ENCODE measurements around the gene CBX5. TPM values are rescaled to one million over a fixed set of nuclear protein-coding genes. Genes with fewer than 3 reads are reported as not detected.

CBX5 gene
- total RNA-seq, 1 experiment from 2014 or later: 63.1 TPM

DNA sequence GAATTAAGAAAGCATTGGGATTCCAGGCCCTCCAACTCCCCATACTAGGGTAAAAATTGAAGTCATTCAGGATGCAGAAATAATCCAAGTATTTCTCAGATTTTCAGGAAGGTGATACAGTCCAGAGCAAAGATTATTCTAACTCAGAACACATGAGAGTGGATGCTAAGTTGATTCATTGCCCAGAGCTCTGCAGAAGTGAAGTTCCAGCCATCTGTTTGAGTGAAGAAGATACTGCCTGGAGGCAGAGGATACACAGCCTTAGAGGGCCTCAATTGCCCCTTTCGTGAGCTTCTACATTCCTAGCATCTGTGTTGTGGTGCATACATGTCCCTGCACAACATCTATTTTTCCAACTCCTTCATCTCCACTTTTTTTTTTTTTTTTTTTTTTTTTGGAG lies 54.3 kb downstream of the CBX5 start:
- DNase-seq (ENCODE audit: low read depth): no peak

DNA sequence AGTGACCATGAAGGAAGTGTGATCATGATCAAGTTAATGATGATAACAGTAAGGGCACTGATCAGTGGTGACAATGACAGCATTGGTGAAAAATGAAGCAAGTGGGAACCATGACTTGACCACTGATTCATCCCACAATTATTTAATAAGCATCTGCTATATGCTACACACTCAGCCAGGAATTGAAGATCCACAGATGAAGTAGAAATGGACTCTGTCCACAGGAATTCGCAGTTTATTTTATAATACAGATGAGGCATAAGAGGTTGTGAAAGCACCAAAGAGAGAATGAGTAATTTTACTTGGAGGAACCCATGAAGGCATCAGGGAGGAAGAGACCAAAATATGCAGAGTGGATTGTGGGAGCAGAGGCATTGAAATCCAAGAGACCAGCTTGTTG lies 57.3 kb downstream of the CBX5 start:
- peak; percentile 95 for DNase-seq (ENCODE audit: low read depth)

DNA sequence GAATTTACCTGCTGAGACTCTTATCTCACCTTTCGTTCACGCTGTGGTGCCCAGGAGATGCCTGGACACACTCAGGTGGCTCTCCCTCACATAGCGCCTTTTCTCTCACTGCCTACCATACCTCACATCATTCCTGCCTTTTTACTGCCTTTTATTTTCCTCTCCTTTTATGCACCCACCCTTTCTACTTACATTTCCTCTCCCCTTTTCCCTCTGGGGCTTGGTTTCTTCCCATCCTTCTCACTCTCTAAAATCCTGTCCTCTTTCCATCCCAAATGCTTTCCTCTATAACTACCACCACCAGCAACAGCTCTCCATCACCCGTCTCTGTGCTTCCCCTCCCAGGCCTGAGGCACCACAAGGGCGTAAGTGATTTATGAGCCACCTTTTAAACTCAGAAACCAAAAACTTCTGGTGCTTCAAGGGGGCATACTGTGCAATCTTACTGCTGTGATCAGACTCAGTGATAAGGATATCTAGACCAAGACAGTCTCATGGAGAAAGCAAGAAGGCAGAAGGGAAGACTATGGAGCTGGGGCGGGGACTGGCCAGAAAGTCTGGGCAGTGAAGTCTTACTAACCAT lies 58.4 kb downstream of the CBX5 start:
- DNase-seq (ENCODE audit: low read depth): peak; percentile 60

DNA sequence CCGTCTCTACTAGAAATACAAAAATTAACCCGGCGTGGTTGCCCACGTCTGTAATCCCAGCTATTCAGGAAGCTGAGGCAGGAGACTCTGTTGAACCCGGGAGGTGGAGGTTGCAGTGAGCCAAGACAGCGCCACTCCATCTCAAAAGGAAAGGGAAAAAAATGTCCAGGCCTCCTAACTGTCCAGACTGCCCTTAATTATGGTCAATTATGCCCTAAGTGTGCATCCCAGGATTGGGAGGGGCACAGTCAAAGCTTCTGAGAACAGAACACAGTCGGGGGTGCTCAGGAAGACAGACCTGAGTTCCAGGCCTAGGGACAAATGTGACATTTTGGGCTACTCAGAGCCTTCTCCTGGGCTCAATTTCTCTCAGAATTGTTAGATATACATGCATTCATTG lies 59.4 kb downstream of the CBX5 start:
- no peak for DNase-seq (ENCODE audit: low read depth)

DNA sequence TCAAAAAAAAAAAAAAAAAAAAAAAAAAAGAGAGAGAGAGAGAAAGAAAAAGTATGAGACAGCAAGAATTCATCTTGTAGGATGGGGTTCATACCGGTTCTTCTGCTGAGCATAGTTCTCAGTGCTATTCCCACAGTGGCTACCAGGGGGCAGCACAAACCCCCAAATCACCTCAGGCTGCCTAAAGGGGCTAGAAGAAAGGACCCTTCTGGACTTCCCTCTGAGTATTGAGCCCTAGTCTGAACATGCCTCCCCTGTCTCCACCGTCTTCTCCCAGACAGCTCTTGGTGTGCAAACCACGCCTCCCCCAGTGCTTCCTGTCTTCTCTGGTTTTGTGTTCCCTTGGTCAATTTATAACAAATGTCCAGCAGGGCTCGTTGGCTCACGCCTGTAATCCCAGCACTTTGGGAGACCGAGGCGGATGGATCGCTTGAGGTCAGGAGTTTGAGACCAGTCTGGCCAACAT lies 59.8 kb downstream of the CBX5 start:
- peak; percentile 74 for DNase-seq (ENCODE audit: low read depth)

DNA sequence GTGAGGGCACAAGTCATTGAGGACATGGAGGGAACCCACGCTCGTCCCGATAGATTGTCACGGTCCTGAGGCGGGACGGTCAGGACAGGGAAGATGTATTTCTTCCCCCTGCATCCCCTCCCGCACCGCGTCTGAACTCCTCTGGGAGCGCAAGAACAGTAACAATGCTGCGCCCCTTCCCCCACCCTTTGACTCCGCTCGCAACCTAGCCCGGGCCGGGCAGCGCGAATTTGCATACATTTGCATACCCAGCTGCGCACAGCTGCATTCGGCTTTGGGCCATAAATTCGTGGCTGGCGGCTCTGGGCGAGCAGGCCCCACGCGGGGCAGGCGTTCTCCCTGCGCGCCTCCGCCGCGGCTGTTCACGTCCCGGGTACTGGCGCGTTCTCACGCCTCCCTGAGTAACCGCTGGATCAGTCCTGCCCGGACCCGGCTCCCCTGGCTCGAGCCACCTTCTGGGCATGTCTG lies 62.1 kb downstream of the CBX5 start:
- peak; percentile 53 for DNase-seq (ENCODE audit: low read depth)

DNA sequence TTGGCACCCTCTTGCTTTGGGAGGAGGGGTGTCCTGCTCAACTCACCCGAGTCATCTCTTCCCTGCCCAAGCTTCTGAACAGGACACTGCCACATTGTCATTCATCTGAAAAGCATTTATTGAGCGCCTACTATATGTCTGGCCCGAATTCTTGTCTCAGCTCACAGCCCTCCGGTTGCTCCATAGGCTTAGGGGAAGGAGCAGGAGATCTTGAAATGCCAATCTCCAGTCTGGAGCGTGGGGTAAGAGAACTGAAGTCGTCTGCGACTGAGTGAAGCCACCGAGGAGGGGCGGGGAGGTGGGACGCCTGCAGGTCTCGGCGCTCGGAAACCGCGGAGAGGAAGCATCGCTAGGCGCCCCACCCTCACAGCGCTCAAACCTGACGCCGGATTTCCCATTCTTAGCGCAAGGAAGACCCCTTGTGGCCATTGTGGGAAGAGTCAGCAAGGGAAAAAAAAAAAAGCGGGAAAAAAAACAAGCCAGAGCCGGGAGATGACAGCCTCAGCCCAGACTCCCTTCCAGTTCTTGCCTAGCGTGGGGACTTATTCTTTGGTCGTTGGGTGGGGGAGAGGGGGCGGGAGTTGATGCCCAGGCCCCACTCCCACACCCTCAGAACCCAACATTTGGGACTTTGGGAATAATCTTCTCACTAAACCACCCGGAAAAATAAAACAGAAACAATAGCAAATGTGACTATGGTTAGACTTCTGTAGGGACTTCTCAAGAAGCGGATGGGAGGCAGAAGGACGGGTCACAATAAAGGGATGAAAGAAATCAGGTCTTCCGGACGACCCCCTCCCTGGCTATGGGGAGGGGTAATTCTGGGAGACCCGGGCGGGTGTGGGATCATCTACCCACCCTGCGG lies 62.9 kb downstream of the CBX5 start:
- DNase-seq (ENCODE audit: low read depth): peak; percentile 88

DNA sequence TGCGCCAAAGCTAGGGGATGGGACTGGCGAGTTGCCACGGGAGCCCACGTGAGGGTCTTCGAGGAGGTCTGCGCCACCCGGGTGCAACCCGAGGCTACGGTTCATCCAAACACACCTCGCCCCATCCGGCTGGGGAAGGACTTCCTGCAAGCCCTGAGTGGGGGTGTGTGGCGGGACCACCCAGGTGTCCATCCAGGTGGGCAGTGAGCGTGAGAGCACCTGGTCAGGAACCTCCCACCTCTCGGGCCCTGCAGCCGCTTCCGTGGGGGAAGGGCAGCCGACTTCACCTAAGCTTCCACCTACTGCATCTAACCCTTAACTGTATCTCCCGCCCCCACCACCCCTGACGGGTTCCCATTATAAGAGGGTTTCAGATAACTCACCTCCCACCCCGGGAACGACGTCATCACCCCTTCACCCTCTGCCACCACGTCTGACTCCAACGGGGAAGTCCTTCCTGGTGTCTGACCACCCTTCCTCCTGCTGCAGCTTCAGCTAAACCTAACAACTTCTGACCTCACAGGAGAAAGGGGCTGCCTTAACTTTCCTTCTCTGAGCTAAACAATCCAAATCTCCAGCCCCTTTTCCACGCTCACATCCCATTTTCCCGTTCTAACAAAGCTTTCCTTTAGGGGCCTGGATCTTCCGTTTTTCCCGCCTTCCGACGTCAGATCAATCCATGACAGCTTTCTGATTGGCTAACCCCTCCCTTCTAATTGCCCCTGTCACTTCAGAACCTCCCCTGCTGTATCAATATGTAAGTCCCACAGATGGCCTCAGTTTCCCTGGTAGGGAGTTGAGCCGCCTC lies 63.7 kb downstream of the CBX5 start:
- DNase-seq (ENCODE audit: low read depth): peak; percentile 48

DNA sequence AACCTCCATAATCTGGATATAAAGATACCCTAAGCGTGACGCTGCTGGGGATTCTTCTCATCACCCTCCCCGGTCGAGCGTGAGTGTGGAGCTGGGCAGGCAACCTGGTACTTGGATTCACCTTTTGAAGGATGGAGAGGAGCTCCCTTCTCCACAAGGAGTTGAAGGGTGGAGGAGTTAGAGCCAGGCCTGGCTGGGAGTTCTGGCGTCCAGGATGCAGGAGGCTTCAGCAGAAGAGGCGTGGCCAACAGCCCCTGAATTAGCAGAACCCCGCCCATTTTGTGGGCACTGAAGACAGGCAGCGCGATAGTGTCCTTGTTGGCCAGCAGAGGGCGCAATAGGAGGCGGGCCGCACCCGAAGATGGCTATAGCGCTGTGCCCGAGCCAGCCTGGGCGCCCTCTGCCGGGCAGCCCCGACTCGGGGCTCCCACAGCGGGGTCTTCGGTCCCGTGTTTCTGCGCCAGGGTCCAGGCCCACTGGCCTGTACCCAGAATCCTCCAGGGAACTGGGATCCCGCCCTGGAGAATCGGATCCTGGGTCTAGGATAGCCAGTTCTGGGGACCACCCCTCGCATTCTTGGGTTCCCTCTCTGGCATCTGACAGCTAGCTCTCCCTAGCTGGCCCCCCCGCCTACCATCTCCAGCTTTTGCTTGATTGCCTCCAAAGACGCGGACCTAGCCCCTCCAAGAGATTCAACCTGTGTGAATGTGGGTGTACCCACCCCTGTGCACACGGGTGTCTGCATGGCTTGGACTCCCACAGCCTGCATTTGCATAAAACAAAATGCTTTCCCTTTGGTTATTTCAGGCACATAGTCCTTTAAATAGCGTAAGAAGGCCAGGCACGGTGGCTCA lies 65.1 kb downstream of the CBX5 start:
- DNase-seq (ENCODE audit: low read depth): peak; percentile 89

DNA sequence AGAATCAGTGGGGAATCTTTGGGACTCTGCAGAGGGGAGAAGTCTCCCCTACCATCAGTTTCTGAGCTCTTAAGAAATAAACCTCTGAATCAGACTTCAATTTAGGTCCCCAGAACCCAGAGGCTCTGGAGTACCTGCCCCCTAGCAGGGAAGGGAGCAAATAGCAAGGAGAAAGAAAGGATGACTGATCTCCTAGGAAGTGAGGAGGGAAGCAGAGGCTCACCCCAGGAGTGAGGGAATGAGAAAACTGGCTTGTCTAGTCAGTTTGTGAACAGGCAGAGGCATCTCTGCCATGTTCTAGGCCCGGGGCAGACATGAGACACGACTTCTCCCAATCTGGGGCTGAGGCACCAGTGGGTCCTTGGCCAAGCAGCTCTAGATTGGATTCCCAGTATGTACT lies 66.8 kb downstream of the CBX5 start:
- peak; percentile 29 for DNase-seq (ENCODE audit: low read depth)

DNA sequence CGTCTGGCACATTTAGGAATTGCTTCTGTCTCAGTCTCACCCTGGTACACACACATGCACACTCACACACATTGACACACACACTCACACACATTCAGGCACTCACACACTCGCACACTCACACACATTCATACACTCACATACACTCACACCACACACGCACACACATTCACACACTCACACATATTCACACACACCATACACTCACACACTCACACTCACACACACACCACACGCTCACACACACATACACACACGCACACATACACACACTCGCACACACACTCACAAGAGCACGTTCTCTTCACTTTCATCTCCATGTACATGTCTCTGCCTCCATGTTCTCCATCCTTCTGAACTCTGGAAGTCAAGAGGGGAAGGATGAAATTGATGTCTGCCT lies 68.0 kb downstream of the CBX5 start:
- DNase-seq (ENCODE audit: low read depth): no peak

DNA sequence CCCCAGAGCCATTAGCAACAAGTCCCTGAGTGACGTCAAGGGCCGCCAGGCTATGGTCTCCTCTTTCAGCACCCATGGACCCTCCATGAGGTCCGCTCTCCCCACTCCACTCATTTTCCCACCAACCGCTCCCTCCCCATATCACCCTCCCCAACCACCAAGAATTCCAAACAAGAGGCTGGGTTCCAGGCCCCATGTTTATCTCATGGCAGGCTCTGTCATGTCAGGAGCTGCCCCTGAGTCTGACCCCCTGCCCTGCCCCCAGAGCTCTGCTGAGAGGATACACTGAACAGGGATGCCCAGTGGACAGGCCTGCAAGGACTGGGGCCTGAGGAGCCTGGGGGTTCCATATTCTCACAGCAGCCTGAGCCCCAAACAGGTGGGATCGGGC lies 69.5 kb downstream of the CBX5 start:
- no peak for DNase-seq (ENCODE audit: low read depth)

DNA sequence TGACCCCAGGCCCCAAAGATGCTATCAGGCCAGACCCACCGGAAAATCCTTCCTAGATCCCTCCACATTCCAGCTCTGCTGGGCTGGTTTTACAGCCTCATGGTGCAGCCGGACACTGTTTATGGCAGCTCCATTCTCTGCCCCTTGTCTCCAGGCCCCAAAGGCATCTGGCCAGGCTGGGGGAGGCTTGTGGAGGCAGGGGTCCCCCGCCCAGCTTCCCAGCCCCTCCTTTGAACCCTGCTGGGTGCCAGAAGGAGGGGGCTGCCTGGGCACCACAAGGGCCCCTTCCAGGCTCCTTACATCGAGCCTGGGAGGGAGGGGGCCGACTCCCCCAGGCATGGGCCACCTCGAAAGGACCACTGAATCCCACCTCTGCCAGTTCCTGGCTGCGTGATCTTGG lies 71.3 kb downstream of the CBX5 start:
- DNase-seq (ENCODE audit: low read depth): no peak

DNA sequence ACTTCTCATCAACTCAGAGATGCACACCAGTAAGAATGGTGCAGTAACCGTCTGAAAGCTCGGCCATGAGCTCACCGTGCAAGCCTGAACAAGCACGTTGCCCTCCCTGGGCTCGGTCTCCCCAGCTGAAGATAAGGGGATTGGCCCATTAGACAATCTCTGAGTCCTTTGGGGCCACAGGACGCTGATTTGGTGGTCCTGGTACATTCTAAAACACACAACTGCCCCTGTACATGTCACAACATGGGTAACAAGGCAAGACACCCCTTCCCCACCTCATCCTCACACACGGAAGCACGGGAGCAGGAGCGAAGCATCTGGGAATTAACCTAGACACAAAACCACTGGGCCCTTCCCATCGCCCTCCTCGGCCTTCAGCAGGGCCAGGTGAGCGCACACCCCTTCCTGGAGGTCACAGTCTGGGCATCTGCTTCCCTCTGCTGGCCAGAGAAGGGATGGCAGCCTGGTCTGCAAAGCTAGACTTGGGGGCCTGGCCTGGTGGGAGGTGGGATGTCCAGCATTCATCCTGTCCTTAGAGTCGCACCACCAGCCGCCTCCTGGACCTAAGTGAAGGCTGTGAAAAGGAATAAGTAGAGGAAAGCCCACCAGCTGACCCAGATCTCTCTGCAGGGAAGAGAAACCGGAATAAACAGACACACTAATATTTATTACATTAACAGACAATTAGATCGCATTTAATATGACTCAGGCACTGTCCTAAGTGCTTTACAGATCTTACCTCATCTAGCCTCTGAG lies 72.2 kb downstream of the CBX5 start:
- DNase-seq (ENCODE audit: low read depth): peak; percentile 67

DNA sequence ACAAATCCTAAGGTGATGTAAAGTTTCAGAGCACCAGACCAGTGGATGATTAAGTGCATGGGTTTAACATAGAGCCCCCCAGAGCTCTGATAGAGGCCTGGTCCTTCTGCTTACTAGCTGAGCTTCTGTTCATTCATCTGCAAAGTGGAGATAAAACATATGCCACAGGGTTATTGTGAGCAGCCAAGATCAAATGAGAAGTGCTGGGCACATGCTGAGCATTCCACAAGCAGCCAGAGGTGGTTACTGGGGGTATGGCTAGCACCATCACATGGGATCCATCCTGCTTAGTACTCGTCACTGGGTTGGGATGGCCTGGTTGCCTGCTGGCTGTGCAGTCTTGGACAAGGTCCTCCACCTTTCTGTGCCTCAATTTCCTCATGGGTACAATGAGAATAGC lies 73.1 kb downstream of the CBX5 start:
- no peak for DNase-seq (ENCODE audit: low read depth)

DNA sequence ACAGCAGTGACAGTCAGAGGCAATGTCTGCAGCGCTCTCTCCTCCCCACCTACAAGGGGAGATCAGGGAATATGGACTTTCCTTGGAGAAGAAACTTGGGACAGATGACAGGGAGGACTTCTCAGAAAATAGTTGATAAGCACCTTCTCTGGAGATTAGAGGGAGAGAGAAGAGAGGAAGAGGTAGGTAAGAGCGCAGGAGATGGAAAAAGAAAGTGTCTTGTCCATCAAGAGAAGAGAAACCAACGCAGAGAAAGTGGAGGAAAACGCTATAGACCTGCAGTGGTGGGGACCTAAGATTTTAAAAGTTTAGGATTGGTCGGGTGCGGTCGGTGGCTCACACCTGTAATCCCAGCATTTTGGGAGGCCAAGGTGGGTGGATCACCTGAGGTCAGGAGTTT lies 75.6 kb downstream of the CBX5 start:
- no peak for DNase-seq (ENCODE audit: low read depth)

DNA sequence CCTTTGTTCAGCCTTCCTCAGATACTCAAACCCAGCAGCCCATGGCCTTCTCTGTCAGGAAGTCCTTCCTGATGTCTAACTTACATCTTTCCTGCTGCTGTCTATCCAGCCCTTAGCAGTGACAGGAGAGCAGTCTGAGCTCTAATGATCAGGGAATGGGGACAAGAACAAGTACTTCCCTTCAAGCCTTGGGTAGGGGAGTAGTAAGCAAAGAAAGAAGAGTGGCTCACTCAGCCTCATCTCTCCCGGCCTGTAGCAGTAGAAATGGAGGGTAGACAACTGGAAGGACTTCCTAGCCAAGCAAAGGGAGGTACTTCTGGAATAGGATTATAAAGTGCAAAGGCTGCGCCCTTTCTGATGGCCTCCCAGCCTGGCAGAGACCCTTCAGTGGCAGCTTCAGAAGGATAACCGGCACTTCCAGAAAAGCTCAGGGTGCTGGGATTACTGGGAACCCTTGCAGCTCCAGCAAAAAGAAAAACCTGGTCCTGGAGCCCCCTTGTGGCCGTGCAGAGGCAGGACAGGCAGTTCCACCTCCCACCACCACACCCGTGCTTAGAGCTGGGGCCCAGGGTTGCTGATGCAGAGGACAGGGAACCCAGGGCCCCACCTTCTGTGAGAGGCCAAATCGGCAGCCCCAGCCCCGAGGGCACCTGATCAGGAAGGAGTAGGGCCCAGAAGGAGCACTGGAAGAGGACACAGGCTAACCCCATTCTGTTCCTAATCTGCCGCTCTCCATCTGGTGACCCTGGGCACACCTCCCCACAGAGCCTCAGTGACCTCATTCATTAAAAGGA lies 78.7 kb downstream of the CBX5 start:
- peak; percentile 68 for DNase-seq (ENCODE audit: low read depth)

DNA sequence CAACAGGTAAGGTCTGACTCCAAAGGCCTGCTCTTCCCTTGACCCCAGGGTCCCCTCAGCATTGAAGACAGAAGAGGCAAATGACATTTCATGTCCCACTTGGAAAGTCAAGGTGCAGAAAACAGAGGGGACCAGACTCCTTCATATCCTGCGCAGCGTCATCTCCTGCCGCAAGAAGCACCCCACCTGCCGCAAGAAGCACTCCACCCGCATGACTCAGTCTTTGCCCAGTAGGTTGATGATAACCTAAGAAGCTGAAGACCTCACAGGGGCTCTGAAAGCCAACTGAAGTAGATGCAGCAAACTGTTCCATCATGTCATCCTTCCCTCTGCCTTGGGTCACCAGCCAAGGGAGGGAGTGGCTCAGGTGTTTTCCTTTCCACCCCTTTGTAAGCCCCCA lies 79.5 kb downstream of the CBX5 start:
- no peak for DNase-seq (ENCODE audit: low read depth)

DNA sequence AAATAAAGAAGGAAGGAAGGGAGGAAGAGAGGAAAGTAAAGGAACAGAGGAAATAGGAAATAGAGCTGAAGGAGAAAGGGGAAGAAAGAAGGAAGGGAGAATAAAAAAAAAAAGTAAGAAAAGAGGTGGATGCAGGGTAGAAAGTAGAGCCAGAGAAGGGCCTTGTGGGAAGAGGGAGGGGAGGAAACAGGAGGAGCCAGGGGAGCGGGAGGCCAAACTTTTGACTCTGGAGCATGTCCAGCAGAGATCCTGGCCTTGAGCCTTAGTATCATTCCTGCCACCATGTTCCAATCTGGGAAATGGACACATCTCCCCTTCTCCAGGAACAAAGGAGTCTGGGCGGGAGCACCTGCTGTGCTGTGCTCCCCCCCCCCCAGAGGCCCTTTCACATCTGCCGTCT lies 80.0 kb downstream of the CBX5 start:
- DNase-seq (ENCODE audit: low read depth): no peak

DNA sequence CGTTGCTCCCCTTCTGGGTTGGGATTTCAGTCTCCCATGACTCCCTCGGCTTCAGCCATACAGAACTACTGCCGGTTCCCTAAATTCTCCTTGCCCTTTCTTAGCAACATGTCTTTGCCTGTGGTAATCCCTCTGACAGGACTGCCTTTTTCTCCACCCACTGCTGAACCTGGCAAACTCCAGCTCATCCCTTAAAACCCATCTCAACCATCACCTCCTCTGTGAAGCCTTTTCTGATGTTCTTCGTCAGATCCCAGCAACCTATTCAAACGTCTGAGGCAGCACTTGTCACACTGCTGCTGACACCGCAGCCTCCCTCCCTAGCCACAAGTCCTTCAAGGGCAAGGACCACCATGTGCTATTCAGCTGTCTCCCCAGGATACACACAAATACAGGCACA lies 80.9 kb downstream of the CBX5 start:
- no peak for DNase-seq (ENCODE audit: low read depth)
